A549 treated with GW870086 at 1 μM for 4 hours (cell line): ENCODE data around the gene SNED1. TPM values are rescaled to one million over a fixed set of nuclear protein-coding genes. Genes with fewer than 3 reads are reported as not detected.

Experiments
- total RNA-seq: library from RNA; stranded (reverse); fragments of 200-300 nt; extraction: Qiagen RNA extraction; gene quantifications from 5 replicates; pipeline ENCODE4 v1.2.3, GENCODE V29; 2022; ENCODE audit warnings: low read depth

Gene SNED1
- total RNA-seq: 0.79 to 2.5 TPM (median 1.2 TPM) in 5 replicates

DNA sequence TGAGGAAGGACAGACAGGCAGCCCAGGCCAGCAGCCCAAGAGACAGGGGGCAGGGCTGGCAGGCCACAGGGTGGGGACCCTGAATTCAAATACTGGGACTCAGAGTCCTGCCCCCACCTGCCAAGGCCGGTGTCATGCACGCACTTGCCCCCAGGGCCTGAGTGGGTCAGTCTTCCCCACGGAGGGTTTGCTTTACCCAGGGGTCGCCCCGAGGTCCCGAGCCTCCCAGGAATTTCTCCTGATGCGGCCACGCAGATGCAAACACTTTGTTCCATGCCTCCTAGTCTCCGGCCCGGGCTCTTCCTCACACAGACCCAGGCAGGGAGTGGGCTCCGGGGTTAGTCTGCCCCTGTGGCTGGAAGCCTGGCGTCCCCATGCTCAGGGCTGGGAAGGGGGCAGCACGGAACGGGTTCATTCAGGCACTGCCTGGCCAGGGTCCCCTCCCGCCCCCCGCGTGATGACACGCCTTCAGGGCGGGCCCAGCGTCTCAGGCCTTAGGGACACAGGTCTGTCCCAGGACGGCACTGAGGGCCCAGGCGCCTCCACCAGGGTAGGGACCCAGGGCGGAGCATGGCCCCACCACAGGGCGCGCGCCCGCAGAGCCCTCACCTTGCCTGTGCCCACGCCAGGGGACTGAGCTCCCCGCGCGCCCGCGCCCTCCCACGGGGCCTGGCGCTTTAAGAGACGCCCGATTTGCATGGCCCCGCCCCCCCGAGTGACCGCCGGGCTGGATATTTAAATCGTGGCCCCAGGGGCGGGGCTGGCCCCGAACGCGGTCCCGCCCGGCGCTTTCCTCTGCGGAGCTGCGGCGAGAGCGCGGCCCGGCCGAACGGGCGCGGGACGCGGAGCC is at the start of gene SNED1:
TSS of gene SNED1 (plus strand) at position 763 of the 850 bp plus-strand sequence. CDS start 220 bp downstream, outside the sequence.

DNA sequence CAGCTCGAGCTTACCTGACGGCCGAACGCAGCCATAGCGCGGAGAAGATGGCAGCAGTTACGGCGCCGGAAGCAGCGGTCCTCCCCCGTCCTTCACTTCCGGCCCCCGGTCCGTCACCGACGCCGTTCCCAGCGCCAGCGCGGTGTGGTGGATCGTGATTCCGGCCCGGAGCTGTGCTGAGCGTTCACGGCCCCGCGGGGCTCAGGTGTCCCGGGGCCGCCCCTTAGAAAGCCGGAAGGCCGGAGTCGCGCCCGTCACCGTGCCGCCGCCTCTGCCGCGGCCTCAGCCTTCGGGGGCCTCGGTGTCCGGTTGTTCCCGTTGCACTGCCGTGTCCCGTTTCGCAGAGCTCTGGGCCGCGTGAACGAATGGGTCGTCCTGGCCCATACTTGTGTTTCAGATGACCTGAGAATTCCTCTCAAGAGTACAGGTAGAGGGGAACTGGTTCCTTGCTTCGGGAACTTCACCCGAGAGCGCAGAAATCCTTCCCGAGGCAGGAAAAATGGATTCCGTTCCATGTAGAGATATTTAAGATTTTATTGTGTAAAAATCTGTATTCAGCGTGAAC is 103.9 kb downstream of the SNED1 start, which contains the start of gene MTERF4:
TSS of gene MTERF4 (minus strand) at position 49 of the 565 bp plus-strand sequence. CDS start at position 35, 14 bp downstream.

Other genes with a start within 250 kb of the SNED1 start
- gene KIF1A, start 178.4 kb upstream of the SNED1 start, total RNA-seq: 0.48 to 1.3 TPM (median 0.83 TPM) in 5 replicates
- not detected in 5 replicates for gene AGXT, start 129.8 kb upstream of the SNED1 start, total RNA-seq
- gene MAB21L4, start 102.5 kb upstream of the SNED1 start, total RNA-seq: 0.26 to 0.49 TPM (median 0.37 TPM) in 5 replicates
- not detected in 5 replicates for gene CROCC2, start 92.3 kb upstream of the SNED1 start, total RNA-seq
- 22.7 to 28.6 TPM (median 26.2 TPM) in 5 replicates for gene MTERF4, start 103.7 kb downstream of the SNED1 start, total RNA-seq
- 4.9 to 9.1 TPM (median 7.7 TPM) in 5 replicates for gene PASK, start 150.9 kb downstream of the SNED1 start, total RNA-seq
- gene PPP1R7, start 151.8 kb downstream of the SNED1 start, total RNA-seq: 58.4 to 62.6 TPM (median 60.9 TPM) in 5 replicates
- gene ANO7, start 190.1 kb downstream of the SNED1 start, total RNA-seq: 1.5 to 2.3 TPM (median 1.7 TPM) in 5 replicates